ENCODE measurements around the gene RNF38.

GRCh38 chr9:36317766-36318165 lies 82.3 kb downstream of the RNF38 start:
- TF ChIP-seq POLR2A (IDR thresholded peaks at IDR 0.05): no peak
- TF ChIP-seq, protein P1, sequence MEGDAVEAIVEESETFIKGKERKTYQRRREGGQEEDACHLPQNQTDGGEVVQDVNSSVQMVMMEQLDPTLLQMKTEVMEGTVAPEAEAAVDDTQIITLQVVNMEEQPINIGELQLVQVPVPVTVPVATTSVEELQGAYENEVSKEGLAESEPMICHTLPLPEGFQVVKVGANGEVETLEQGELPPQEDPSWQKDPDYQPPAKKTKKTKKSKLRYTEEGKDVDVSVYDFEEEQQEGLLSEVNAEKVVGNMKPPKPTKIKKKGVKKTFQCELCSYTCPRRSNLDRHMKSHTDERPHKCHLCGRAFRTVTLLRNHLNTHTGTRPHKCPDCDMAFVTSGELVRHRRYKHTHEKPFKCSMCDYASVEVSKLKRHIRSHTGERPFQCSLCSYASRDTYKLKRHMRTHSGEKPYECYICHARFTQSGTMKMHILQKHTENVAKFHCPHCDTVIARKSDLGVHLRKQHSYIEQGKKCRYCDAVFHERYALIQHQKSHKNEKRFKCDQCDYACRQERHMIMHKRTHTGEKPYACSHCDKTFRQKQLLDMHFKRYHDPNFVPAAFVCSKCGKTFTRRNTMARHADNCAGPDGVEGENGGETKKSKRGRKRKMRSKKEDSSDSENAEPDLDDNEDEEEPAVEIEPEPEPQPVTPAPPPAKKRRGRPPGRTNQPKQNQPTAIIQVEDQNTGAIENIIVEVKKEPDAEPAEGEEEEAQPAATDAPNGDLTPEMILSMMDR (IDR thresholded peaks at IDR 0.05): no peak
